OCI-LY3 (cell line): ENCODE measurements around the gene HAGHL.
"Not testable (repeated sequence)": the region's sequence is repeated elsewhere in the genome, so short reads cannot be mapped to it uniquely, and the experiment has no call there.

Experiments used
- H2AFZ ChIP-seq: fragments of 200-600, 300-600 bp; shearing (Covaris generic); 2 replicates; pipeline ENCODE4 v1.6.0; 2014; ENCODE audit warnings: antibody characterized with exemption, low read depth, low read length
- H3K27ac ChIP-seq: fragments of 200-600, 300-600 bp; sonication (generic); 2 replicates; pipeline ENCODE4 v1.5.1; 2014; ENCODE audit warnings: mild to moderate bottlenecking, low read length, moderate library complexity, mixed read lengths
- H3K27me3 ChIP-seq: fragments of 200-600, 300-600 bp; sonication (generic); 2 replicates; pipeline ENCODE4 v1.6.1; 2014; ENCODE audit warnings: low read depth, low read length, mixed read lengths
- H3K36me3 ChIP-seq: fragments of 200-600, 300-600 bp; sonication (generic); replicated peaks from 2 replicates; pipeline ENCODE3; 2014; ENCODE audit warnings: low read depth, low read length, mixed read lengths
- H3K4me1 ChIP-seq: fragments of 300-600, 200-600 bp; sonication (generic); 2 replicates; pipeline ENCODE4 v1.6.1; 2014; ENCODE audit warnings: low read length, mixed read lengths
- H3K4me2 ChIP-seq: fragments of 200-600, 300-600 bp; sonication (generic); 2 replicates; pipeline ENCODE4 v1.6.1; 2014; ENCODE audit warnings: low read length, mixed read lengths
- H3K4me3 ChIP-seq: fragments of 300-600, 200-600 bp; sonication (generic); 2 replicates; pipeline ENCODE4 v1.5.1; 2014; ENCODE audit warnings: antibody characterized with exemption, mild to moderate bottlenecking, low read length, moderate library complexity
- H3K79me2 ChIP-seq: fragments of 300-600, 200-600 bp; shearing (Covaris generic); 2 replicates; pipeline ENCODE4 v1.6.1; 2014; ENCODE audit warnings: mild to moderate bottlenecking, low read length, mixed read lengths
- H3K9ac ChIP-seq: fragments of 300-600, 200-600 bp; shearing (Covaris generic); 2 replicates; pipeline ENCODE4 v1.6.0; 2014; ENCODE audit warnings: mild to moderate bottlenecking, low read length, moderate library complexity
- H3K9me3 ChIP-seq: fragments of 200-600, 300-600 bp; shearing (Covaris generic); 2 replicates; pipeline ENCODE4 v1.6.1; 2014; ENCODE audit warnings: low read length, mixed read lengths; ENCODE audit not compliant: insufficient read depth
- H4K20me1 ChIP-seq: fragments of 200-600, 300-600 bp; sonication (generic); 2 replicates; pipeline ENCODE4 v1.6.1; 2016; ENCODE audit warnings: low read length, mixed read lengths; ENCODE audit not compliant: insufficient read depth
- CTCF ChIP-seq: fragments of 200-600, 300-600 bp; sonication (generic); IDR thresholded peaks from 2 replicates; pipeline ENCODE4 v1.5.1; 2014; ENCODE audit warnings: antibody characterized with exemption, low read length, low read depth
- EZH2phosphoT487 ChIP-seq: fragments of 200-600 bp; shearing (Covaris generic); IDR thresholded peaks from 2 replicates; pipeline ENCODE4 v1.6.1; 2018; ENCODE audit warnings: antibody characterized with exemption, mixed run types, low read depth

HAGHL gene

GRCh38 chr16:710500-711075 is 16.3 kb upstream of the HAGHL start:
- TF ChIP-seq EZH2phosphoT487: no peak
- no peak for TF ChIP-seq CTCF
- H3K4me2 ChIP-seq: no peak overlapping the region
- H3K36me3 ChIP-seq: no peaks in the 10 kb centered on the region
- H2AFZ ChIP-seq: no peak overlapping the region
- H3K9ac ChIP-seq: no peak overlapping the region
- H3K4me3 ChIP-seq: no peak overlapping the region
- no peaks in the 10 kb centered on the region for H3K79me2 ChIP-seq
- H3K27me3 ChIP-seq: peaks cover 18% of the 10 kb centered on the region
- no peak overlapping the region for H3K27ac ChIP-seq
- H3K9me3 ChIP-seq: no peaks in the 10 kb centered on the region
- H3K4me1 ChIP-seq: no peaks in the 10 kb centered on the region; the same call in 1 of the 2 replicates
- H4K20me1 ChIP-seq: no peaks in the 10 kb centered on the region

GRCh38 chr16:711084-711483 is 15.8 kb upstream of the HAGHL start:
- H3K79me2 ChIP-seq: no peaks in the 10 kb centered on the region
- H3K36me3 ChIP-seq: no peaks in the 10 kb centered on the region
- no peaks in the 10 kb centered on the region for H4K20me1 ChIP-seq
- no peak overlapping the region for H2AFZ ChIP-seq
- TF ChIP-seq EZH2phosphoT487: no peak
- no peak for TF ChIP-seq CTCF
- no peak overlapping the region for H3K27ac ChIP-seq
- no peak overlapping the region for H3K4me3 ChIP-seq
- peaks cover 18% of the 10 kb centered on the region for H3K27me3 ChIP-seq
- H3K4me2 ChIP-seq: no peak overlapping the region
- no peaks in the 10 kb centered on the region; the same call in 1 of the 2 replicates for H3K4me1 ChIP-seq
- no peaks in the 10 kb centered on the region for H3K9me3 ChIP-seq
- no peak overlapping the region for H3K9ac ChIP-seq

GRCh38 chr16:711548-712320 is 15.2 kb upstream of the HAGHL start:
- Histone ChIP-seq H3K27ac (no peak overlapping the region), H3K79me2 (no peaks in the 10 kb centered on the region), H3K27me3 (peaks cover 18% of the 10 kb centered on the region), H3K4me2 (0 out of 2 replicates have a peak overlapping the region, but pooled peaks have one; percentile 3), H3K4me1 (no peaks in the 10 kb centered on the region; the same call in 1 of the 2 replicates), H3K9me3 (no peaks in the 10 kb centered on the region), H3K36me3 (no peaks in the 10 kb centered on the region), H4K20me1 (no peaks in the 10 kb centered on the region), H2AFZ (no peak overlapping the region), H3K4me3 (no peak overlapping the region), H3K9ac (no peak overlapping the region)
- peak; percentile 79 for TF ChIP-seq CTCF
- no peak for TF ChIP-seq EZH2phosphoT487

- H3K36me3 ChIP-seq, H3K4me3 ChIP-seq, H4K20me1 ChIP-seq, H3K9me3 ChIP-seq, H3K4me2 ChIP-seq, H3K9ac ChIP-seq, H3K79me2 ChIP-seq, H2AFZ ChIP-seq, H3K27ac ChIP-seq, H3K4me1 ChIP-seq: not testable (repeated sequence)
- H3K27me3 ChIP-seq: peaks cover 18% of the 10 kb centered on the region
- peak; percentile 23 for TF ChIP-seq CTCF
Observed at GRCh38 chr16:712740-713250, 14.1 kb upstream of the HAGHL start.
